Ishikawa (cell line): ENCODE results near the gene ADTRP.

Experiments
- CEBPB ChIP-seq: IDR thresholded peaks from 2 replicates; pipeline ENCODE4 v1.6.1; 2012
- CREB1 ChIP-seq: IDR thresholded peaks from 2 replicates; pipeline ENCODE4 v1.6.1; 2012; ENCODE audit warnings: low read depth
- EGR1 ChIP-seq: IDR thresholded peaks from 2 replicates; pipeline ENCODE4 v1.6.1; 2012
- EP300 ChIP-seq: IDR thresholded peaks from 2 replicates; pipeline ENCODE4 v1.6.1; 2012; ENCODE audit warnings: borderline replicate concordance
- FOXM1 ChIP-seq: IDR thresholded peaks from 2 replicates; pipeline ENCODE4 v1.6.1; 2012; ENCODE audit warnings: low read depth, borderline replicate concordance
- MAX ChIP-seq: IDR thresholded peaks from 2 replicates; pipeline ENCODE4 v1.6.1; 2012
- NFIC ChIP-seq: IDR thresholded peaks from 2 replicates; pipeline ENCODE4 v1.6.1; 2012
- RAD21 ChIP-seq: IDR thresholded peaks from 2 replicates; pipeline ENCODE4 v1.6.1; 2012; ENCODE audit warnings: low read depth
- REST ChIP-seq: IDR thresholded peaks from 2 replicates; pipeline ENCODE4 v1.6.1; 2012; ENCODE audit warnings: low read depth, mild to moderate bottlenecking
- TAF1 ChIP-seq: IDR thresholded peaks from 2 replicates; pipeline ENCODE4 v1.6.1; 2012; ENCODE audit warnings: low read depth, mild to moderate bottlenecking
- TCF12 ChIP-seq: IDR thresholded peaks from 2 replicates; pipeline ENCODE4 v1.6.1; 2012; ENCODE audit warnings: low read depth
- TEAD4 ChIP-seq: IDR thresholded peaks from 2 replicates; pipeline ENCODE4 v1.6.1; 2012
- USF1 ChIP-seq: IDR thresholded peaks from 2 replicates; pipeline ENCODE4 v1.6.1; 2012
- YY1 ChIP-seq: IDR thresholded peaks from 2 replicates; pipeline ENCODE4 v1.6.1; 2012; ENCODE audit warnings: low read depth
- ZBTB7A ChIP-seq: IDR thresholded peaks from 2 replicates; pipeline ENCODE4 v1.6.1; 2012; ENCODE audit warnings: low read depth

ADTRP gene

GRCh38 chr6:11778648-11779328 lies at the start of gene ADTRP:
Gene ADTRP (minus strand): TSS chr6:11778803. CDS start chr6:11778759, 44 bp downstream.
- TF ChIP-seq ZBTB7A (no peak), YY1 (no peak), CREB1 (no peak), REST (no peak), CEBPB (no peak), TAF1 (no peak), USF1 (no peak), TEAD4 (no peak), EP300 (no peak), EGR1 (no peak), MAX (no peak), RAD21 (no peak), NFIC (no peak)

- TF ChIP-seq RAD21: no peak
- no peak for TF ChIP-seq FOXM1
- no peak for TF ChIP-seq MAX
- no peak for TF ChIP-seq CREB1
- TF ChIP-seq ZBTB7A: no peak
- no peak for TF ChIP-seq TEAD4
- no peak for TF ChIP-seq TAF1
- TF ChIP-seq USF1: no peak
- TF ChIP-seq TCF12: no peak
- TF ChIP-seq REST: no peak
- no peak for TF ChIP-seq EP300
- no peak for TF ChIP-seq CEBPB
- no peak for TF ChIP-seq NFIC
These were observed 48.2 kb upstream of the ADTRP start for GRCh38 chr6:11826779-11827178.

GRCh38 chr6:11824986-11825385 lies 46.4 kb upstream of the ADTRP start:
- TF ChIP-seq EGR1: no peak
- TF ChIP-seq CREB1: no peak
- no peak for TF ChIP-seq TEAD4
- TF ChIP-seq FOXM1: no peak
- TF ChIP-seq TCF12: no peak
- no peak for TF ChIP-seq RAD21
- no peak for TF ChIP-seq YY1
- no peak for TF ChIP-seq TAF1
- no peak for TF ChIP-seq MAX
- TF ChIP-seq ZBTB7A: no peak
- TF ChIP-seq EP300: no peak
- no peak for TF ChIP-seq REST
- TF ChIP-seq CEBPB: no peak
- no peak for TF ChIP-seq USF1
- no peak for TF ChIP-seq NFIC

GRCh38 chr6:11822346-11822745 lies 43.7 kb upstream of the ADTRP start:
- TF ChIP-seq EGR1: no peak
- TF ChIP-seq REST: no peak
